OCI-LY1 (cell line): ENCODE measurements around the gene CFAP46.

Experiments
- H2AFZ ChIP-seq: fragments of 200-600 bp; sonication (generic), shearing (Covaris generic); 2 replicates; pipeline ENCODE4 v1.6.0; 2014; ENCODE audit warnings: antibody characterized with exemption, mild to moderate bottlenecking, low read length
- H3F3A ChIP-seq: fragments of 200-600 bp; sonication (generic), shearing (Covaris generic); 2 replicates; pipeline ENCODE4 v1.6.0; 2014; ENCODE audit warnings: mild to moderate bottlenecking, antibody characterized with exemption, low read length, moderate library complexity; ENCODE audit not compliant: insufficient read depth
- H3K27ac ChIP-seq: fragments of 200-600 bp; sonication (generic); 2 replicates; pipeline ENCODE4 v1.5.1; 2014; ENCODE audit warnings: low read length, mixed run types, mild to moderate bottlenecking, low read depth; ENCODE audit not compliant: poor library complexity, severe bottlenecking
- H3K27me3 ChIP-seq: fragments of 200-600 bp; sonication (generic); 2 replicates; pipeline ENCODE4 v1.6.0; 2014; ENCODE audit warnings: antibody characterized with exemption, mild to moderate bottlenecking, low read length, moderate library complexity; ENCODE audit not compliant: insufficient read depth
- H3K36me3 ChIP-seq: fragments of 200-600 bp; sonication (generic); 2 replicates; pipeline ENCODE4 v1.6.1; 2014; ENCODE audit warnings: mild to moderate bottlenecking, antibody characterized with exemption, low read length, moderate library complexity, mixed read lengths; ENCODE audit not compliant: insufficient read depth
- H3K4me1 ChIP-seq: fragments of 200-600 bp; sonication (generic); 2 replicates; pipeline ENCODE4 v1.5.1; 2014; ENCODE audit warnings: mild to moderate bottlenecking, low read length, moderate library complexity; ENCODE audit not compliant: insufficient read depth, severe bottlenecking
- H3K4me2 ChIP-seq: fragments of 200-600 bp; sonication (generic), shearing (Covaris generic); 2 replicates; pipeline ENCODE4 v1.6.1; 2014; ENCODE audit warnings: low read length
- H3K4me3 ChIP-seq: fragments of 200-600 bp; sonication (generic); 2 replicates; pipeline ENCODE4 v1.5.1; 2014; ENCODE audit warnings: low read length, low read depth, mild to moderate bottlenecking, mixed read lengths; ENCODE audit not compliant: poor library complexity, severe bottlenecking
- H3K79me2 ChIP-seq: fragments of 200-600 bp; shearing (Covaris generic); 2 replicates; pipeline ENCODE4 v1.6.1; 2016; ENCODE audit warnings: mixed run types, low read length, mixed read lengths; ENCODE audit not compliant: insufficient read depth
- H3K9ac ChIP-seq: fragments of 200-600 bp; sonication (generic), shearing (Covaris generic); 2 replicates; pipeline ENCODE4 v1.6.1; 2014; ENCODE audit warnings: mild to moderate bottlenecking, low read length, mixed read lengths
- H3K9me2 ChIP-seq: fragments of 200-600 bp; sonication (generic), shearing (Covaris generic); 2 replicates; pipeline ENCODE4 v1.6.1; 2014; ENCODE audit warnings: low read depth, mild to moderate bottlenecking, low read length, mixed read lengths
- H3K9me3 ChIP-seq: fragments of 200-600 bp; shearing (Covaris generic); 2 replicates; pipeline ENCODE4 v1.6.1; 2014; ENCODE audit warnings: low read length, mixed read lengths
- H4K20me1 ChIP-seq: fragments of 200-600 bp; sonication (generic), shearing (Covaris generic); 2 replicates; pipeline ENCODE4 v1.6.0; 2016; ENCODE audit warnings: mild to moderate bottlenecking, low read length; ENCODE audit not compliant: insufficient read depth
- EZH2 ChIP-seq: fragments of 200-600 bp; sonication (generic), shearing (Covaris generic); IDR thresholded peaks from 2 replicates; pipeline ENCODE4 v1.8.0; 2017; ENCODE audit warnings: borderline replicate concordance, mixed run types, mild to moderate bottlenecking, antibody characterized with exemption, low read length, moderate library complexity, mixed read lengths
- TF ChIP-seq, protein P1 (sequence below): fragments of 200-600 bp; sonication (generic), shearing (Covaris generic); IDR thresholded peaks from 2 replicates; pipeline ENCODE4 v1.5.1; 2017; ENCODE audit warnings: mild to moderate bottlenecking, antibody characterized with exemption, low read length, moderate library complexity, mixed read lengths

CFAP46 gene

DNA sequence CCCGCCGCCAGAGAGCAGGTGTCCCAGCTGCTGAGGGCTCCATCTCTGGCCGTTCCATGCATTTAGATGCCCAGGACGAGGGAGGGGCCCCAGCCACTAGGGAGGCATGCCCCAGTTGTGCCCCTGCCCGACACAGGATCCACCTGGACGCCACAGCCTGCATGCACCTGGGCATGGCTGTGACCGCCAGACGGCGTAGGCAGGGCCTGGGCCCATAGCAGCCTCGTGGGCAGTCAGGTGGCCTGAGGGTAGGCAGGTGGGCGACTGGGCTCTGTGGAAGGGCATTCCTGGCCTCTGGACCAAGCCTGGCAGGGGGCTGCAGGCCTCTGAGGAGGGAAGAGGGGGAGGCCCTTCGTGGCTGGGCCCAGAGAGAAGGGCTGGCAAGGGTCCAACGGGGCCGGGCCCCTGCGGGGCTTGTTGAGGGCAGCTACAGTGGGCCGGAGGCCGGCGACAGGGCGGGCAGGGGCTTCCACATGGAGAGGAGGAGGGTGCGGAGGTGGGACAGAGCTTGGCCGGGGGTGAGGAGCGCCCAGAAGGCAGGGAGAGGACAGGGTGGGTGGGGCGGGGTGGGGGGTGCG lies 80.4 kb downstream of the CFAP46 start:
- Histone ChIP-seq H3K4me2 (no peak overlapping the region), H3K4me1 (no peaks in the 10 kb centered on the region)
- TF ChIP-seq EZH2: no peak
- TF ChIP-seq, protein P1, sequence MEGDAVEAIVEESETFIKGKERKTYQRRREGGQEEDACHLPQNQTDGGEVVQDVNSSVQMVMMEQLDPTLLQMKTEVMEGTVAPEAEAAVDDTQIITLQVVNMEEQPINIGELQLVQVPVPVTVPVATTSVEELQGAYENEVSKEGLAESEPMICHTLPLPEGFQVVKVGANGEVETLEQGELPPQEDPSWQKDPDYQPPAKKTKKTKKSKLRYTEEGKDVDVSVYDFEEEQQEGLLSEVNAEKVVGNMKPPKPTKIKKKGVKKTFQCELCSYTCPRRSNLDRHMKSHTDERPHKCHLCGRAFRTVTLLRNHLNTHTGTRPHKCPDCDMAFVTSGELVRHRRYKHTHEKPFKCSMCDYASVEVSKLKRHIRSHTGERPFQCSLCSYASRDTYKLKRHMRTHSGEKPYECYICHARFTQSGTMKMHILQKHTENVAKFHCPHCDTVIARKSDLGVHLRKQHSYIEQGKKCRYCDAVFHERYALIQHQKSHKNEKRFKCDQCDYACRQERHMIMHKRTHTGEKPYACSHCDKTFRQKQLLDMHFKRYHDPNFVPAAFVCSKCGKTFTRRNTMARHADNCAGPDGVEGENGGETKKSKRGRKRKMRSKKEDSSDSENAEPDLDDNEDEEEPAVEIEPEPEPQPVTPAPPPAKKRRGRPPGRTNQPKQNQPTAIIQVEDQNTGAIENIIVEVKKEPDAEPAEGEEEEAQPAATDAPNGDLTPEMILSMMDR: no peak

DNA sequence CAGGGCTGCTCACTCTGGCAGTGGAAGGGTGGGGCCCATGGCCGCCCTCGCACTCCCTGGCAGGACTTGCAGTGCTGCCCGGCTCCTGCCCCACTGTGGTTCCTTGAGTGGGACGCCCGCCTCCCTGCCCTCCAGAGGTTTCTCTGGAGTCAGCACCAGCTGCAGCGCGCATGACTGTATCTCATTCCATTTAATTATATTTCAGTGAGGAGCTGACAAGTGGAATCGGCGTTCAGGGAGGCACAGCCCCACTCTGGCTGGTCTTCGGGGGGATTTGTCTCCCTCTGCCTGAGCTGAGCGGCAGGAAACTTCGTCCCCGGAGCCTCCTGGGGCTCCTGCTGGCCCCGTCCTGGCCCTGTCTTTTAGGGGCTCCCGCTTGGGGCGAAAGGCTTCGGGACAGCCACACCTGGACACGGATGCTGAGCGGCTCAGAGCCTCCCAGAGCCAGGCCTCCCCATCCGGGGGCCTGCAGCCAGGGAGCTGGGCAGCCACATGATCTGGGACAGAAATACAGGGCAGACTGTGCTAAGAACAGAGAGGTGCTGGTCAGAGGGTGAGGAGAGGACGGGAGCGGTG lies 81.2 kb downstream of the CFAP46 start:
- Histone ChIP-seq H2AFZ (no peak overlapping the region), H3K27ac (no peak overlapping the region), H3F3A (no peaks in the 10 kb centered on the region), H3K4me3 (no peak overlapping the region), H3K4me2 (no peak overlapping the region), H3K4me1 (no peaks in the 10 kb centered on the region), H3K9ac (no peak overlapping the region), H3K36me3 (no peaks in the 10 kb centered on the region), H3K79me2 (no peaks in the 10 kb centered on the region), H4K20me1 (no peaks in the 10 kb centered on the region), H3K9me2 (no peaks in the 10 kb centered on the region), H3K27me3 (0 out of 2 replicates have a peak, but pooled peaks cover 4% of the 10 kb centered on the region), H3K9me3 (no peaks in the 10 kb centered on the region)
- TF ChIP-seq EZH2: no peak
- TF ChIP-seq, protein P1: no peak

More for the DNA sequence above, 80.4 kb downstream of the CFAP46 start:
- Histone ChIP-seq H3K27ac (no peak overlapping the region), H3K9me2 (no peaks in the 10 kb centered on the region), H3K79me2 (no peaks in the 10 kb centered on the region), H3K36me3 (no peaks in the 10 kb centered on the region), H3K9me3 (no peaks in the 10 kb centered on the region), H3K4me3 (no peak overlapping the region), H3K9ac (no peak overlapping the region), H3K27me3 (0 out of 2 replicates have a peak, but pooled peaks cover 3% of the 10 kb centered on the region), H4K20me1 (no peaks in the 10 kb centered on the region), H3F3A (no peaks in the 10 kb centered on the region), H2AFZ (no peak overlapping the region)

DNA sequence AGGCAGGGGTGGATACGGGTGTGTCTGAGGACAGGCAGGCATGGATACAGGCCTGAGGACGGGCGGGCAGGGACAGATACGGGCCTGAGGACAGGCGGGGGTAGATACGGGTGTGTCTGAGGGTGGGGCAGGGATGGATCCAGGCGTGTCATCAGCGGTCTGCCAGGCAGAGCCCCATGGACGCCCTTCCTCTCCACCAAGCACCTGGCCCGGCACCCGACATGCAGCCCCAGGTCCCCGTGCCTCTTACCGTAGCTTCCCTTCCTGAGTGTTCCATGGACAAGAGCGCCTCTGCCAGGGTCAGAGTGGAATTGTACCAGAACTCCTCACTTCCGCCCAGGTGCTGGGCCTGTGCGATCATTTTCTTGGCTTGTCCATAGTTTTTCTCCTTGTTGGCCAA lies 81.8 kb downstream of the CFAP46 start:
- Histone ChIP-seq H3K9me3 (no peaks in the 10 kb centered on the region), H4K20me1 (no peaks in the 10 kb centered on the region), H3K9ac (no peak overlapping the region), H3K4me2 (no peak overlapping the region), H3F3A (no peaks in the 10 kb centered on the region), H3K79me2 (no peaks in the 10 kb centered on the region), H3K27ac (no peak overlapping the region), H3K27me3 (0 out of 2 replicates have a peak, but pooled peaks cover 4% of the 10 kb centered on the region), H3K9me2 (no peaks in the 10 kb centered on the region), H3K36me3 (no peaks in the 10 kb centered on the region), H3K4me3 (no peak overlapping the region), H3K4me1 (no peaks in the 10 kb centered on the region), H2AFZ (no peak overlapping the region)
- no peak for TF ChIP-seq EZH2
- TF ChIP-seq, protein P1: no peak
